Panc1 (cell line): ENCODE results near the gene TSPAN5. TPM values are rescaled to one million over a fixed set of nuclear protein-coding genes. Genes with fewer than 3 reads are reported as not detected.

Experiments
- ATAC-seq: fragments of 200-7000 bp; cut with Tn5 transposase; 2 replicates; pipeline ENCODE4 v1.9.1; 2020; ENCODE audit warnings: mild to moderate bottlenecking, moderate library complexity
- BruUV-seq: library from RNA; stranded (reverse); fragments of 400-500 nt; replicated peaks from 2 replicates; lab custom pipeline; 2021; lab: Mats Ljungman, UMichigan
- CTCF ChIA-PET: fragments of 300-600 bp; sonication (Branson Sonifier 250); formaldehyde crosslinking; loops from one replicate; lab custom pipeline; 2022; ENCODE audit warnings: antibody characterized with exemption; lab: Charles Lee
- POLR2A ChIA-PET: fragments of 300-600 bp; sonication (Branson Sonifier 250); formaldehyde crosslinking; loops from one replicate; lab custom pipeline; 2022; ENCODE audit warnings: antibody characterized with exemption; lab: Charles Lee
- DNase-seq: peaks from one replicate; pipeline ENCODE4 v3.0.0-alpha.2; 2010; ENCODE audit warnings: low read depth, low spot score
- H3K27ac ChIP-seq: 2 replicates; pipeline ENCODE4 v1.5.1; 2011; ENCODE audit warnings: mild to moderate bottlenecking, low read length, inconsistent platforms
- H3K27me3 ChIP-seq: fragments of 200-500 bp; sonication (Bioruptor generic); 2 replicates; pipeline ENCODE4 v1.6.0; 2014; ENCODE audit warnings: low read length, inconsistent platforms; ENCODE audit not compliant: control insufficient read depth, insufficient read depth
- H3K36me3 ChIP-seq: fragments of 200-500 bp; sonication (Bioruptor generic); 2 replicates; pipeline ENCODE4 v1.5.1; 2014; ENCODE audit warnings: inconsistent platforms, mild to moderate bottlenecking, low read length, moderate library complexity; ENCODE audit not compliant: control insufficient read depth, insufficient read depth
- H3K4me1 ChIP-seq: 2 replicates; pipeline ENCODE4 v1.5.1; 2011; ENCODE audit warnings: inconsistent platforms, mild to moderate bottlenecking, low read length, moderate library complexity; ENCODE audit not compliant: control insufficient read depth, insufficient read depth
- H3K4me3 ChIP-seq, 2 experiments: 2 replicates each; pipeline ENCODE4 v1.5.1; 2011 to 2012; ENCODE audit warnings: low read depth in 2 of 2, low read length in 2 of 2, mild to moderate bottlenecking in 2 of 2, inconsistent platforms in 1 of 2, moderate library complexity in 1 of 2
- H3K9me3 ChIP-seq: fragments of 200-500 bp; sonication (Bioruptor generic); 2 replicates; pipeline ENCODE4 v1.5.1; 2014; ENCODE audit warnings: low read depth, mild to moderate bottlenecking, inconsistent platforms, low read length, moderate library complexity; ENCODE audit not compliant: control insufficient read depth, insufficient read depth
- CTCF ChIP-seq: fragments of 450-650 bp; IDR thresholded peaks from 2 replicates; pipeline ENCODE4 v1.5.1; 2017; ENCODE audit warnings: mild to moderate bottlenecking
- POLR2AphosphoS5 ChIP-seq: IDR thresholded peaks from 2 replicates; pipeline ENCODE4 v1.6.1; 2012; ENCODE audit warnings: mild to moderate bottlenecking, low read depth, low read length, moderate library complexity
- REST ChIP-seq, 2 experiments: IDR thresholded peaks; 2 replicates each; pipeline ENCODE4 v1.6.1; 2011 to 2012; ENCODE audit warnings: low read depth in 2 of 2, control low read depth in 1 of 2, low read length in 1 of 2, mild to moderate bottlenecking in 1 of 2, moderate library complexity in 1 of 2; ENCODE audit not compliant: insufficient read depth in 1 of 2
- SIN3A ChIP-seq: IDR thresholded peaks from 2 replicates; pipeline ENCODE4 v1.6.1; 2012; ENCODE audit warnings: low read depth, mild to moderate bottlenecking, low read length, moderate library complexity, borderline replicate concordance; ENCODE audit not compliant: insufficient read depth
- TCF7L2 ChIP-seq: IDR thresholded peaks from 2 replicates; pipeline ENCODE4 v1.6.1; 2011; ENCODE audit warnings: mild to moderate bottlenecking, low read depth, low read length, inconsistent platforms
- in situ Hi-C: cut with HindIII; loops from 2 replicates; pipeline ENCODE4 v1.10.0; 2016; ENCODE audit warnings: low sequenced_read_pairs, low pct_unique_long_range_greater_than_20kb
- intact Hi-C: fragments of 100-400 bp; cut with micrococcal nuclease; formaldehyde crosslinking; loops from one replicate; pipeline ENCODE4 v1.10.0; 2022; ENCODE audit not compliant: unreplicated experiment
- total RNA-seq: library from RNA; stranded (reverse); gene quantifications from one replicate; pipeline ENCODE4 v1.2.1, GENCODE V29; 2021; ENCODE audit not compliant: unreplicated experiment

The TSPAN5 gene
- total RNA-seq, 1 experiment from 2014 or later = 61.9 TPM

DNA sequence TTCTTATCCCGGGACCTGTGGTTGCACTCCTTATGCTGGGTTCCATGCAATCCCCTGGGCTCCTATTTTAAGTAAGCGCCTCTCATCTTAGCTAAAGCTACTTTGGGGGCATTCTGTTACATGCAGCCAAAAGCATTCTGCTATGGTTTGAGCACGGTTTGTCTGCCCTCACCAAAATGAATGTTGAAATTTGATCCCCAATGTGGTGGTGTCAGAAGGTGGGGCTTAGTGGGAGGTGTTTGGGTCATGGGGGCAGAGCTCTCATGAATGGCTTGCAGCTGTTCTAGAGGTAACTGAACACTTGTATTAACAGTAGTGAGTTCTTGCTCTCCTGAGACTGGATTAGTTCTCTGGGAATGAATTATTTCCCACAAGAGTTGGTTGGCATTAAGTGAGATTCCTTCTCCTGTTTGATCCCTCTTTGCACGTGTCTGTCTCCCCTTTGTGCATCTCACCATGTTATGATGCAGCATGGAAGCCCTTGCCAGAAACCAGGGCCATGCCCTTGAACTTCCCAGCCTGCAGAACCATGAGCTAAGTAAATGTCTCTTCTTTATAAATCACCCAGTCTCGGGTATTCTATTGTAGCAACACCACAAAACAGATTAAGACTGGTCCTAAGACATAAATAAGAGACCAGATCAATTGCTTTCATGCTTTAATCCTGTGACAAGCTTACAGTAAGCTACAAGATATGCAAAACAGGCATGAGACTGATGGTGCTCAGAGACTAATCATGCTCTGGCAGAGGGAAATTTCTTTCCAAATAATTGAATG is 141.8 kb downstream of the TSPAN5 start:
- peaks cover 16% of the 10 kb centered on the region for H3K4me1 ChIP-seq
- ChIA-PET POLR2A (no interaction called here), CTCF (no interaction called here)
- no peak overlapping the region for H3K27ac ChIP-seq
- H3K4me3 ChIP-seq = no peak overlapping the region
- ATAC-seq = no peak
- H3K36me3 ChIP-seq = no peaks in the 10 kb centered on the region
- no peaks in the 10 kb centered on the region for H3K9me3 ChIP-seq
- DNase-seq = no peak
- in situ Hi-C loops = no loop called here
- H3K27me3 ChIP-seq = no peaks in the 10 kb centered on the region
- BruUV-seq = no TSS peak
- intact Hi-C loops = no loop called here
- TF ChIP-seq SIN3A (no peak), POLR2AphosphoS5 (no peak), REST (IDR thresholded peaks at IDR 0.05; ENCODE audit: insufficient read depth in 1 of 2, low read depth in 2 of 2, low read length in 1 of 2) (no peak), CTCF (no peak), TCF7L2 (no peak)

DNA sequence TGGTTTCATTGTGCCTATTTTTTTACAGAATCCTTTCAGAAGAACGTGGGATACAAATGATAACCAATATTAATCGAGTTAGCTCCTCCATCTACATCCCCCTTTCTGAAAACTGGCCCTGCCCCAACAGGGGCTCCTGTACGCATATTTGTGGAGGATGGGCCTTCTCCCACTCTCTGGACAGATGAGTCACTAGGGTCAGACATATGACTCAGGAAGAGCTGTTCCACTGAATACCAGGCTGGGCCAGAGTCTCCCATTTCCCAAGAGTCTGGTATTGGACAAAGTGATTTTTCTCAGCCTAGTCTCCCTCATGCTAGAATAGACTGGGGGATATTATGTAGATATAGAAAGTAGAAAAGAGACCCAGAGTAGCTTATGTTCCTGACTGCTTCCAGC is 142.4 kb downstream of the TSPAN5 start:
- no TSS peak for BruUV-seq
- peak; percentile 73; the same call in 1 of the 2 replicates for ATAC-seq
- H3K4me3 ChIP-seq = no peak overlapping the region
- TF ChIP-seq CTCF = no peak
- no peak for TF ChIP-seq TCF7L2
- no peak for TF ChIP-seq SIN3A
- no peak for TF ChIP-seq POLR2AphosphoS5
- TF ChIP-seq REST (IDR thresholded peaks at IDR 0.05; ENCODE audit: insufficient read depth in 1 of 2, low read depth in 2 of 2, low read length in 1 of 2) = no peak
- CTCF ChIA-PET = no interaction called here
- intact Hi-C loops = no loop called here
- POLR2A ChIA-PET = no interaction called here
- H3K36me3 ChIP-seq = no peaks in the 10 kb centered on the region
- in situ Hi-C loops = no loop called here
- H3K4me1 ChIP-seq = peaks cover 16% of the 10 kb centered on the region
- no peak overlapping the region for H3K27ac ChIP-seq
- H3K9me3 ChIP-seq = no peaks in the 10 kb centered on the region
- DNase-seq = no peak
- H3K27me3 ChIP-seq = no peaks in the 10 kb centered on the region
